Measurements from ENCODE around the gene RANBP9.
A peak's percentile ranks its signal among the peaks of the same experiment; 100 is the strongest.

The RANBP9 gene

GRCh38 chr6:13600036-13600435 lies 111.6 kb downstream of the RANBP9 start:
- no peak for DNase-seq (ENCODE audit: low read depth)

GRCh38 chr6:13597073-13597472 lies 114.6 kb downstream of the RANBP9 start:
- no peak for DNase-seq (ENCODE audit: low read depth)

DNA sequence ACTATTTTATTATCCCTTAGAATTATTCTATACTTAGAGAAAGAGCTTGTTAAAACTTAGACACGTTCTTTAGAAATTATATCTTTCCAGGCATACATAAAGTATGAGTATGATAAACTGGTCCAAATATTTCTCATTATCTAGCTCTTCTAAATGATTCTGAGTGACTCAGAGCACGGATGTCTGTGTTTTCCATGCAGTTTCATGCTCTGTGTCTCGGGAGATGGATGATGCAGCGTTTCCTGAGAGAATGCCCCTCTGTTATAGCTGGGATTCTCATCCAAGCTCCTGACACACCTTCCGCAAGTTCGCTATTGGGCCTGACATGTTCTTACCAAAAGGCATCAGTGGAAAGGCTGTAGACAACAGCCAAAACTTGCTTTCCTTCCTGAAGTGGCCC lies 117.9 kb downstream of the RANBP9 start:
- no peak for DNase-seq (ENCODE audit: low read depth)

GRCh38 chr6:13593103-13593502 lies 118.5 kb downstream of the RANBP9 start:
- DNase-seq (ENCODE audit: low read depth): no peak

DNA sequence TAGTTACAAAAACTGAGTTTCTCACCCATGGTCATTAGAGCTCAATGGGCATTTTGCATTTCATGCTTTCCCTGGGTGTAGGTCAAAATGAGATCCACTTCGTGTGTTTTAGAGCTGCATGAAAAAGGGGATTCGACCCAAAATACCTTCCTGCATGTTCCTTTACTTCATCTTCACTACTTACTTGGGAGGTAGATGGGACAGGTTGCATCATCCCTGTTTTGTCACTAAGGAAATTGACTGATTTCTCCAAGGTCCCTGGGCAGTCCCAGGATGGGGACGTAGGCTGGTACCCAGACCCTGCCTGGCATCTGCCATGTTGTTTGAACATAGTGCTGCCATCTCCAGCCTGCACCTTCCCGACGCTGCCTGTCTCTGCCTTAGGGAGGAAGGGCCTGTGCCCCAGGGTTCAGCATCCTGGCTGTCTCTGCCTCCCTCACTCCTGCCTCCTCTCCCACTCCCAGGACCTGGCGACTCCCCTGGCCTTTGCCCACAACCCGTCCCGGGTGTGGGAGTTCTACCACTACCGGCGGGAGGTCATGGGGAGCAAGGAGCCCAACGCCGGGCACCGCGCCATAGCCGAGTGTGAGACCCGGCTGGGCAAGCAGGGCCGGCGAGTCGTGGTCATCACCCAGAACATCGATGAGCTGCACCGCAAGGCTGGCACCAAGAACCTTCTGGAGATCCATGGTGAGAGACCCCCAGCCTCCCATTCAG lies 120.3 kb downstream of the RANBP9 start:
- no peak for DNase-seq (ENCODE audit: low read depth)

DNA sequence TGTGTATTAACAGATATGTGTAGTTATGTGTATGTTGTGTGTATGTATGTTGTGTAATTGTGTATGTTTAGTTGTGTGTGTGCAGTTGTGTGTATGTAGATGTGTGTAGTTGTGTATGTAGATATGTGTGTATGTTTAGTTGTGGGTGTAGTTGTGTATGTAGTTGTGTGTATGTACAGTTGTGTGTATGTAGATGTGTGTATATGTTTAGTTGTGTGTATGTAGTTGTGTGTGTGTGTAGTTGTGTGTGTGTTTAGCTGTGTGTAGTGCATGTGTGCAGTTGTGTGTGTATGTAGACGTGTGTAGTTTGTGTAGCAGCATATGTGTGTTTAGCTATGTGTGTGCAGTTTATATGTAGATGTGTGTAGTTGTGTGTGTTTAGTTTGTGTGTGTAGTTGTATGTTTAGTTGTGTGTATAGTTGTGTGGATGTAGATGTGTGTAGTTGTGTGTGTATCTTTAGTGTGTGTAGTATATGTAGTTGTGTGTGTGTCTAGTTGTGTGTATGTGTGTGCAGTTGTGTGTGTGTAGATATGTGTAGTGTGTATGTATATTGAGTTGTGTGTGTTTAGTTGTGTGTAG lies 121.0 kb downstream of the RANBP9 start:
- DNase-seq (ENCODE audit: low read depth): no peak

- DNase-seq (ENCODE audit: low read depth): no peak
These were observed 121.8 kb downstream of the RANBP9 start for GRCh38 chr6:13589801-13590200.

- no peak for DNase-seq (ENCODE audit: low read depth)
These were observed 124.8 kb downstream of the RANBP9 start for GRCh38 chr6:13586603-13587542.

- DNase-seq (ENCODE audit: low read depth): no peak
These were observed 129.9 kb downstream of the RANBP9 start for GRCh38 chr6:13581700-13582229.

GRCh38 chr6:13579911-13580310 lies 131.7 kb downstream of the RANBP9 start:
- DNase-seq (ENCODE audit: low read depth): no peak

GRCh38 chr6:13577926-13578325 lies 133.7 kb downstream of the RANBP9 start:
- DNase-seq (ENCODE audit: low read depth): no peak

GRCh38 chr6:13576017-13576416 lies 135.6 kb downstream of the RANBP9 start:
- no peak for DNase-seq (ENCODE audit: low read depth)

DNA sequence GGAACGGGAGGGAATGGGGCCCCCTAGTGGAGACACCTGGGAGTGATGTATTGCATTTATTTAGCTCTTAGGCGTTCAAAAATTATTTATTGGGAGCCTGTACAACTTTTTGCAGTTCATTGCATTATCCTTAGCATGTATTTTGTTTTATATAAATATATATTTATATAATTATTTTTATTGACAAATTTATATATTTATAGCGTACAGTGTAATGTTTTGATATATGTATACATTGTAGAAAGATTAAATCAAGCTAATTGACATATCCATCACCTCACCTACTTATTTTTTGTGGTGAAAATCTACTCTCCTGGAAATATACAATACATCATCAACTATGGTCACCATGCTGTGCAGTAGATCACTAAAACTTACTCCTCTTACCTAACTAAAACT lies 136.3 kb downstream of the RANBP9 start:
- no peak for DNase-seq (ENCODE audit: low read depth)

DNA sequence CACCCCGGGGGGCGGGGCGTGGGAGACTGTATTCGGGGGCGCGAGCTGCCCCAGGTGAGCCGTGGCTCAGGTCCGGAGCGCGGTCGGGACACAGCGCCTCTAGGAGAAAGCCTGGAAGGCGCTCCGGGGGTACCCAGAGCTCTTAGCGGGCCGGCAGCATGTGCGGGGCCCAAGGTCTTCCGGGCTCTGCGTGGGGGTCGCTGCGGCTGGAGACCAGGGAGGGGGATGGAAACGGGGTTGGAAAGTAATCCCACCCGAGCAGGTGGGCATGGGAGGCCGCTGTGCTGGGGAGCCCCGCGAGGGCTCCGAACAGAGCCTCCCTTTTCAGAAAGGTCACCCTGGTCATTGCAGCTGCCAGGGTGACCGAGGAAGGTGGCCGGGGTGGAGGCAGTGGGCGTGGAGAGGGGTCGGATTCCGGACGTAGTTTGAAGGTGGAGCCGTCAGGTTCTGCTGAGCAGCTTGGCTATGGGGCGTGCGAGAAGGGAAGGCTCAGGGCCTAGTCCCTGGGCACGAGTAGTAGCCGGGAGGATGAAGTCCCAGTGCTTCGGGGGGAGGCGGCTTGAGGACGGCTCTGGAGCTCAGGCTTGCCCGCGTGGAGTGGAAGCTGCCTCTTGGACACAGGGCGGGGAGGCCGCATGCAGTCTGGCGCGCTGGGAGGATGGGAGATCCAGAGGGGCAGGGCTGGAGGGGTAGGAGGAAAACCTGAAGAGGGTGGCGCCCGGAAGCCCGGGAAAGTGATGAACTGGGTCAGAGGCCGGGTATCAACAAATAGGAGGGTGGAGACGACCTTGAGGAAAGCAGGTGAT lies 136.9 kb downstream of the RANBP9 start, which contains the start of gene SIRT5:
SIRT5 (plus strand) TSS at position 31 of the 806 bp plus-strand sequence. CDS start 9,510 bp downstream, outside the sequence.
- peak; percentile 51 for DNase-seq (ENCODE audit: low read depth)

DNA sequence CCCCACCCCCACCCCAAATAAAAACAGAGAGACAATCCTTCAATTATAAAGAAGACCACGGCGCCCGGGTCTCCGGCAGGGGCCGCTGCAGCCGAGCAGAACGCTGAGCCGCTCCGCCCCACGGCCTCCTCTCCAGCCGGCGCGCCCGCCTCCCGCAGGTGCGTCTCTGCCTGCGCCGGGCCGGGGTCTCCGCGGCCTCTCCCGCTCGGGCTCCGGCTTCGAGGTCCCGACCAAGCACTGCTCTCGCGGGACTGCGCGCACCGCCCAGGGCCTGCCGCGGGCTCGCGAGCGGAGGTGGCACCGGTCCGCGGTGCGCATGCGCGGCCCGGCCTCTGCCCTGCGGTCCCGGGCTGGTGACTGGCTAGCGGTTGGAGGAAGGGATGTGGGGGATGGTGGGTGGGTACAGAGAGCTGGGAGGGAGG lies 137.5 kb downstream of the RANBP9 start:
- DNase-seq (ENCODE audit: low read depth): peak; percentile 92

DNA sequence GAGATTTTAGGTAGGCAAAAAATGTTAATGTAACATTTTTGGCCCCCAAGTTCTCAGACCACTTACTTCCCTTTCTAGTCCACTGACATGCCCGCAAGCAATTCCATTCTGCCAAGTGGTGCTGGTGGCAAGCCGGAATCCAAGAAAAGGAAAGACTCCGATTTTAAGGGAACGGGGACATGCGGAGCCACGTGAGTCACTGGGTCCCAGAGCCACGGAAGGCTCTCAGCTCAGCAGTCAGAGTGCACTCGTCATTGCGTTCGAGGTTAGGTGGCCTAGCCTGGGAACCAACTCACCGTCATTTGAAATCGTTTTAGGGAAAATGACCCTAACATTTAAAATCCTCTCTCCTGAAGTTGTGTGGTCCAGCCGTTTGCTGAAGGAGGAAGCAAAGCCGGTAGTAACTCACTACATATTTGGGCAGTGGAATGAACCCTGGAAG lies 137.9 kb downstream of the RANBP9 start:
- no peak for DNase-seq (ENCODE audit: low read depth)

- DNase-seq (ENCODE audit: low read depth): no peak
These were observed 138.5 kb downstream of the RANBP9 start for GRCh38 chr6:13572951-13573654.

- DNase-seq (ENCODE audit: low read depth): no peak
These were observed 139.4 kb downstream of the RANBP9 start for GRCh38 chr6:13572240-13572639.
